Astrocyte (in vitro differentiated cells and primary cell): ENCODE results near the gene RBM38. TPM values are rescaled to one million over a fixed set of nuclear protein-coding genes. Genes with fewer than 3 reads are reported as not detected.
A peak's percentile ranks its signal among the peaks of the same experiment; 100 is the strongest.
"Not testable (repeated sequence)": the region's sequence is repeated elsewhere in the genome, so short reads cannot be mapped to it uniquely, and the experiment has no call there.

Experiments used
- DNase-seq: peaks from one replicate; pipeline ENCODE4 v3.0.0-alpha.2; 2010; ENCODE audit warnings: low read depth
- FAIRE-seq: peaks from 2 replicates; lab custom pipeline; 2011; peaks lifted over from hg19 to GRCh38; lab: Jason Lieb, UNC
- H2AFZ ChIP-seq: 2 replicates; pipeline ENCODE4 v1.6.0; 2012; ENCODE audit warnings: low read depth, low read length, inconsistent platforms
- H3K27ac ChIP-seq: 2 replicates; pipeline ENCODE4 v1.5.1; 2011; ENCODE audit warnings: low read depth, low read length, inconsistent platforms
- H3K27me3 ChIP-seq: 2 replicates; pipeline ENCODE4 v1.6.0; 2011; ENCODE audit warnings: low read length, inconsistent platforms; ENCODE audit not compliant: insufficient read depth
- H3K36me3 ChIP-seq: 2 replicates; pipeline ENCODE4 v1.5.1; 2011; ENCODE audit warnings: low read length, inconsistent platforms; ENCODE audit not compliant: insufficient read depth
- H3K4me1 ChIP-seq: 2 replicates; pipeline ENCODE4 v1.5.1; 2011; ENCODE audit warnings: low read length, inconsistent platforms; ENCODE audit not compliant: insufficient read depth
- H3K4me2 ChIP-seq: 2 replicates; pipeline ENCODE4 v1.6.0; 2012; ENCODE audit warnings: low read length, inconsistent platforms
- H3K4me3 ChIP-seq: 2 replicates; pipeline ENCODE4 v1.5.1; 2011; ENCODE audit warnings: low read depth, mild to moderate bottlenecking, low read length, inconsistent platforms; ENCODE audit not compliant: insufficient read depth
- H3K79me2 ChIP-seq: 2 replicates; pipeline ENCODE4 v1.6.0; 2012; ENCODE audit warnings: mild to moderate bottlenecking, low read length, inconsistent platforms; ENCODE audit not compliant: insufficient read depth
- H3K9ac ChIP-seq: 2 replicates; pipeline ENCODE4 v1.6.0; 2012; ENCODE audit warnings: mild to moderate bottlenecking, low read length, inconsistent platforms
- H3K9me3 ChIP-seq: 2 replicates; pipeline ENCODE4 v1.5.1; 2012; ENCODE audit warnings: low read depth, mild to moderate bottlenecking, low read length, inconsistent platforms; ENCODE audit not compliant: insufficient read depth
- H4K20me1 ChIP-seq: 2 replicates; pipeline ENCODE4 v1.6.0; 2012; ENCODE audit warnings: low read length, inconsistent platforms; ENCODE audit not compliant: insufficient read depth
- H3K27ac Mint-ChIP-seq: one replicate; pipeline ENCODE4 v1.8.0; 2021; ENCODE audit warnings: mild to moderate bottlenecking, mixed read lengths; ENCODE audit not compliant: unreplicated experiment
- H3K27me3 Mint-ChIP-seq: one replicate; pipeline ENCODE4 v1.8.0; 2021; ENCODE audit warnings: low read depth, mixed read lengths; ENCODE audit not compliant: unreplicated experiment
- H3K36me3 Mint-ChIP-seq: one replicate; pipeline ENCODE4 v1.8.0; 2021; ENCODE audit warnings: low read depth, mixed read lengths; ENCODE audit not compliant: unreplicated experiment
- H3K4me1 Mint-ChIP-seq: one replicate; pipeline ENCODE4 v1.8.0; 2021; ENCODE audit warnings: low read depth, mixed read lengths; ENCODE audit not compliant: unreplicated experiment
- H3K4me3 Mint-ChIP-seq: one replicate; pipeline ENCODE4 v1.8.0; 2021; ENCODE audit warnings: mild to moderate bottlenecking, moderate library complexity, mixed read lengths; ENCODE audit not compliant: unreplicated experiment
- H3K9me3 Mint-ChIP-seq: one replicate; pipeline ENCODE4 v1.8.0; 2021; ENCODE audit warnings: mild to moderate bottlenecking, mixed read lengths; ENCODE audit not compliant: unreplicated experiment
- EZH2 ChIP-seq: IDR thresholded peaks from 2 replicates; pipeline ENCODE4 v1.6.1; 2012; ENCODE audit warnings: mild to moderate bottlenecking, low read length, inconsistent platforms; ENCODE audit not compliant: insufficient read depth
- total RNA-seq: library from RNA; stranded (reverse); gene quantifications from 2 replicates; pipeline ENCODE4 v1.2.1, GENCODE V29; 2021
- TF ChIP-seq, protein P1 (sequence below): IDR thresholded peaks from 2 replicates; pipeline ENCODE4 v1.5.1; 2011; ENCODE audit warnings: low read depth, mild to moderate bottlenecking, inconsistent platforms, low read length, moderate library complexity; ENCODE audit not compliant: insufficient read depth

RBM38 gene
- total RNA-seq, 1 donor from 2014 or later, result 43.5 TPM

DNA sequence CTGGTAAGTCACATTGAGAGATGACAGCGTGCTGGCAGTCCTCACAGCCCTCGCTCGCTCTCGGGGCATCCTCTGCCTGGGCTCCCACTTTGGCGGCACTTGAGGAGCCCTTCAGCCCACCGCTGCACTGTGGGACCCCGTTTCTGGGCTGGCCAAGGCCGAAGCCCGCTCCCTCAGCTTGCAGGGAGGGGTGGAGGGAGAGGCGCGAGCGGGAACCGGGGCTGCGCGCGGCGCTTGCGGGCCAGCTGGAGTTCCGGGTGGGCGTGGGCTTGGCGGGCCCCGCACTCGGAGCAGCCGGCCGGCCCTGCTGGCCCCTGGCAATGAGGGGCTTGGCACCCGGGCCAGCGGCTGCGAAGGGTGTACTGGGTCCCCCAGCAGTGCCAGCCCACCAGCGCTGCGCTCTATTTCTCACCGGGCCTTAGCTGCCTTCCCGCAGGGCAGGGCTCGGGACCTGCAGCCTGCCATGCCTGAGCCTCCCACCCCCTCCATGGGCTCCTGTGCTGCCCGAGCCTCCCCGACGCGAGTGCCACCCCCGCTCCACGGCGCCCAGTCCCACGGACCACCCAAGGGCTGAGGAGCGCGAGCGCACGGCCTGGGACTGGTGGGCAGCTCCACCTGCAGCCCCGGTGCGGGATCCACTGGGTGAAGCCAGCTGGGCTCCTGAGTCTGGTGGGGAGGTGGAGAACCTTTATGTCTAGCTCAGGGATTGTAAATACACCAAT is 42.8 kb upstream of the RBM38 start:
- not testable (repeated sequence) for DNase-seq, H3K27me3 ChIP-seq, H3K9me3 Mint-ChIP-seq, H3K9ac ChIP-seq, H3K4me3 ChIP-seq, H3K36me3 ChIP-seq, H3K4me1 ChIP-seq, H3K4me2 ChIP-seq, H2AFZ ChIP-seq, H3K27me3 Mint-ChIP-seq, H3K4me3 Mint-ChIP-seq, H3K4me1 Mint-ChIP-seq, FAIRE-seq, H3K27ac ChIP-seq, H3K27ac Mint-ChIP-seq, H3K36me3 Mint-ChIP-seq, H3K9me3 ChIP-seq
- H4K20me1 ChIP-seq, result peaks cover 20% of the 10 kb centered on the region
- peaks cover 23% of the 10 kb centered on the region for H3K79me2 ChIP-seq

DNA sequence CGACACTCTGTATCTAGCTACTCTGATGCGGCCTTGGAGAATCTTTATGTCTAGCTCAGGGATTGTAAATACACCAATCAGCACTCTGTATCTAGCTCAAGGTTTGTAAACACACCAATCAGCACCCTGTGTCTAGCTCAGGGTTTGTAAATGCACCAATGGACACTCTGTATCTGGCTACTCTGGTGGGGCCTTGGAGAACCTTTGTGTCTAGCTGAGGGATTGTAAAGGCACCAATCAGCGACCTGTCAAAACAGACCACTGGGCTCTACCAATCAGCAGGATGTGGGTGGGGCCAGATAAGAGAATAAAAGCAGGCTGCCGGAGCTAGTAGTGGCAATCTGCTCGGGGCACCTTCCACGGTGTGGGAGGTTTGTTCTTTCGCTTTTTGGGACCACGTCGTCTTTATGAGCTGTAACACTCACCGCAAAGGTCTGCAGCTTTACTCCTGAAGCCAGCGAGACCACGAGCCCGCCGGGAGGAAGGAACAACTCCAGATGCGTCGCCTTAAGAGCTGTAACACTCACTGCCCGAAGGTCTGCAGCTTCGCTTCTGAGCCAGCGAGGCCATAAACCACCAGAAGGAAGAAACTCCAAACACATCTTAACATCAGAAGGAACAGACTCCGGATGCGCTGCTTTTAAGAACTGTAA is 42.1 kb upstream of the RBM38 start:
- H3K4me1 Mint-ChIP-seq, H3K36me3 Mint-ChIP-seq, H3K9me3 Mint-ChIP-seq, H3K4me3 ChIP-seq, H3K27ac ChIP-seq, H3K36me3 ChIP-seq, H3K4me2 ChIP-seq, H3K27me3 Mint-ChIP-seq, H3K27ac Mint-ChIP-seq, DNase-seq, H3K27me3 ChIP-seq, H3K4me3 Mint-ChIP-seq, H2AFZ ChIP-seq, H3K4me1 ChIP-seq, H3K9ac ChIP-seq, H3K9me3 ChIP-seq, FAIRE-seq: not testable (repeated sequence)
- H4K20me1 ChIP-seq, result peaks cover 24% of the 10 kb centered on the region
- peaks cover 30% of the 10 kb centered on the region for H3K79me2 ChIP-seq

DNA sequence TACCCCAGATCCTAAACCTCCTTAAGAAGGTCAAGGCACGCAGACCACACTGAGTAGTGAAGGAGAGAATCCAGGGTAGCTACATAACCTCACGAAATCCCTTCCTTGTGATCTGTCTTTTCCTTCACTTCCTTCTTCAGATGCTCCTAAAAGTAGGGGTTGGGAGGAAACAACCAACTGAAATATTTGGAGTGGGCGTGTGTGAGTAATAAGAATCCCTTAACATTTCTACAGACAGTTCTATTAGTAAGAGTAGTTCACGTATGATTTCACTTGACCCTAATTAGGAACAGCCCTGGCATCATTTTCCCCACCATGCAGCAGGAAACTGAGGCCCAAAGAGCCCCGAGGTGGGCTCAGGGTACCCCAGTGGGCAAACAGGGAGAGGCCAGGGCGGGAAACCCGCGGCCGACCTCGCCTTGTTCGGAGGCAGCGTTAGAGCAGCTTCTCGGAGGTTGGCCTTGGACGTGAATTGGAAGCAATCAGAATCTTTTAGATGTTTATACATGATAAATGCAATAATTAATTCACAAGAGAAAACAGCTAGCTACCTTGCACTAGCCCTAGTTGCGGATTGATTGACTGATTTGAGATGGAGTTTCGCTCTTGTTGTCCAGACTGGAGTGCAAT is 41.0 kb upstream of the RBM38 start:
- no peaks in the 10 kb centered on the region for H3K9me3 ChIP-seq
- Mint-ChIP-seq H3K4me1 (peaks cover 10% of the 10 kb centered on the region), H3K9me3 (no peaks in the 10 kb centered on the region), H3K27me3 (no peaks in the 10 kb centered on the region), H3K27ac (no peak overlapping the region), H3K36me3 (no peaks in the 10 kb centered on the region), H3K4me3 (peak overlapping the region; percentile 64)
- H3K27ac ChIP-seq, result no peak overlapping the region
- H3K27me3 ChIP-seq, result no peaks in the 10 kb centered on the region
- no peak overlapping the region for H3K9ac ChIP-seq
- peaks cover 11% of the 10 kb centered on the region for H3K36me3 ChIP-seq
- H3K4me2 ChIP-seq, result no peak overlapping the region
- H3K4me1 ChIP-seq, result peaks cover 8% of the 10 kb centered on the region
- DNase-seq, result peak; percentile 1
- FAIRE-seq, result no peak
- peaks cover 31% of the 10 kb centered on the region for H4K20me1 ChIP-seq
- H3K4me3 ChIP-seq, result no peak overlapping the region
- H2AFZ ChIP-seq, result peak overlapping the region; percentile 13
- no peak for TF ChIP-seq EZH2
- TF ChIP-seq, protein P1, sequence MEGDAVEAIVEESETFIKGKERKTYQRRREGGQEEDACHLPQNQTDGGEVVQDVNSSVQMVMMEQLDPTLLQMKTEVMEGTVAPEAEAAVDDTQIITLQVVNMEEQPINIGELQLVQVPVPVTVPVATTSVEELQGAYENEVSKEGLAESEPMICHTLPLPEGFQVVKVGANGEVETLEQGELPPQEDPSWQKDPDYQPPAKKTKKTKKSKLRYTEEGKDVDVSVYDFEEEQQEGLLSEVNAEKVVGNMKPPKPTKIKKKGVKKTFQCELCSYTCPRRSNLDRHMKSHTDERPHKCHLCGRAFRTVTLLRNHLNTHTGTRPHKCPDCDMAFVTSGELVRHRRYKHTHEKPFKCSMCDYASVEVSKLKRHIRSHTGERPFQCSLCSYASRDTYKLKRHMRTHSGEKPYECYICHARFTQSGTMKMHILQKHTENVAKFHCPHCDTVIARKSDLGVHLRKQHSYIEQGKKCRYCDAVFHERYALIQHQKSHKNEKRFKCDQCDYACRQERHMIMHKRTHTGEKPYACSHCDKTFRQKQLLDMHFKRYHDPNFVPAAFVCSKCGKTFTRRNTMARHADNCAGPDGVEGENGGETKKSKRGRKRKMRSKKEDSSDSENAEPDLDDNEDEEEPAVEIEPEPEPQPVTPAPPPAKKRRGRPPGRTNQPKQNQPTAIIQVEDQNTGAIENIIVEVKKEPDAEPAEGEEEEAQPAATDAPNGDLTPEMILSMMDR, result no peak
- peaks cover 39% of the 10 kb centered on the region for H3K79me2 ChIP-seq

DNA sequence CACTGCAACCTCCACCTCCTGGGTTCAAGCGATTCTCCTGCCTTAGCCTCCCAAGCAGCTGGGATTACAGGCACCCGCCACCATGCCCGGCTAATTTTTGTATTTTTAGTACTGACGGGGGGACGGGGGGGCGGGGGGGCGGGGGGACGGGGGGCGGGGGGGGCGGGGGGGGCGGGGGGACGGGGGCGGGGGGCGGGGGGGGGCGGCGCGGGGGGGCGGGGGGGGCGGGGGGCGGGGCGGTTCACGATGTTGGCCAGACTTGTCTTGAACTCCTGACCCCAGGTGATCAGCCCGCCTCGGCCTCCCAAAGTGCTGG is 40.5 kb upstream of the RBM38 start:
- peaks cover 44% of the 10 kb centered on the region for H3K79me2 ChIP-seq
- not testable (repeated sequence) for H3K9me3 Mint-ChIP-seq, H3K9me3 ChIP-seq, H3K27ac Mint-ChIP-seq, H3K27me3 ChIP-seq, H3K4me1 ChIP-seq, H3K27me3 Mint-ChIP-seq, H3K4me1 Mint-ChIP-seq, H3K36me3 Mint-ChIP-seq, FAIRE-seq, DNase-seq
- H3K9ac ChIP-seq, result peak overlapping the region; percentile 98
- H3K36me3 ChIP-seq, result peaks cover 15% of the 10 kb centered on the region
- H3K27ac ChIP-seq, result peak overlapping the region; percentile 94
- H3K4me3 ChIP-seq, result peak overlapping the region; percentile 89
- peak overlapping the region; percentile 92 for H3K4me3 Mint-ChIP-seq
- H3K4me2 ChIP-seq, result peak overlapping the region; percentile 88
- H4K20me1 ChIP-seq, result peaks cover 31% of the 10 kb centered on the region
- H2AFZ ChIP-seq, result peak overlapping the region; percentile 91
